K562 (cell line): ENCODE measurements around the gene SETDB2. TPM values are rescaled to one million over a fixed set of nuclear protein-coding genes. Genes with fewer than 3 reads are reported as not detected.

ENCODE experiments used
- ATAC-seq: fragments of 200-7000 bp; cut with Tn5 transposase; 3 replicates; pipeline ENCODE4 v1.9.1; 2020; ENCODE audit warnings: moderate library complexity
- BruUV-seq: library from RNA; stranded (reverse); fragments of 400-500 nt; replicated peaks from 2 replicates; lab custom pipeline; 2021; lab: Mats Ljungman, UMichigan
- CTCF ChIA-PET: fragments of 300-600 bp; formaldehyde crosslinking; extraction: SDS; loops from one replicate; lab custom pipeline; 2021; ENCODE audit warnings: low intra/inter-chr PET ratio; lab: Yijun Ruan, JAX
- POLR2A ChIA-PET: fragments of 300-600, 350-650 bp; sonication (Branson Sonifier 250); formaldehyde crosslinking; extraction: SDS; loops from one replicate; lab custom pipeline; 2021; ENCODE audit warnings: antibody characterized with exemption, inconsistent platforms; lab: Yijun Ruan, JAX
- DNase-seq, 4 experiments: peaks; one replicate each; pipeline versions ENCODE4 v3.0.0 to v3.0.0-alpha.2; 2011 to 2018; ENCODE audit warnings: low spot score in 3 of 4, mixed read lengths in 3 of 4; ENCODE audit errors: extremely low read depth in 1 of 4
- FAIRE-seq: peaks from 2 replicates; lab custom pipeline; 2011; peaks lifted over from hg19 to GRCh38; lab: Jason Lieb, UNC
- H2AFZ ChIP-seq: 2 replicates; pipeline ENCODE4 v1.6.0; 2011; ENCODE audit warnings: low read depth, low read length, control low read depth, inconsistent platforms
- H3K27ac ChIP-seq: fragments of 200-600 bp; 3 replicates; pipeline ENCODE4 v1.8.0; 2011; ENCODE audit warnings: low read depth, mild to moderate bottlenecking, control low read depth, inconsistent platforms, low read length, moderate library complexity, mixed read lengths; ENCODE audit errors: extremely low read depth
- H3K27me3 ChIP-seq, 2 experiments: fragments of 300-600 bp in 1 of 2; 2 replicates in 1 of 2; 3 replicates in 1 of 2; pipeline versions ENCODE4 v1.6.0 to v1.8.0; 2011; ENCODE audit warnings: inconsistent platforms in 2 of 2, low read length in 2 of 2, mild to moderate bottlenecking in 1 of 2, mixed read lengths in 1 of 2, moderate library complexity in 1 of 2; ENCODE audit not compliant: control insufficient read depth in 2 of 2, insufficient read depth in 2 of 2
- H3K36me3 ChIP-seq: fragments of 300-600 bp; 3 replicates; pipeline ENCODE4 v1.8.0; 2011; ENCODE audit warnings: mild to moderate bottlenecking, low read length, inconsistent platforms; ENCODE audit not compliant: control insufficient read depth, insufficient read depth
- H3K4me1 ChIP-seq, 2 experiments: fragments of 200-600 bp in 1 of 2; replicated peaks in 1 of 2; 2 replicates in 1 of 2; 3 replicates in 1 of 2; pipeline versions ENCODE4 v1.5.1 to v1.8.0; 2011; ENCODE audit warnings: inconsistent platforms in 2 of 2, low read length in 2 of 2, mild to moderate bottlenecking in 1 of 2, mixed read lengths in 1 of 2, moderate library complexity in 1 of 2; ENCODE audit not compliant: control insufficient read depth in 2 of 2, insufficient read depth in 2 of 2
- H3K4me2 ChIP-seq: 2 replicates; pipeline ENCODE4 v1.6.1; 2011; ENCODE audit warnings: low read length, control low read depth, inconsistent platforms, mixed read lengths; ENCODE audit not compliant: insufficient read depth
- H3K4me3 ChIP-seq: fragments of 200-600 bp; sonication (generic), shearing (Covaris generic); 2 replicates; pipeline ENCODE4 v1.5.1; 2016; ENCODE audit warnings: control low read depth, inconsistent platforms
- H3K79me2 ChIP-seq: fragments of 200-600 bp; 3 replicates; pipeline ENCODE4 v1.8.0; 2011; ENCODE audit warnings: low read length, inconsistent platforms; ENCODE audit not compliant: control insufficient read depth, insufficient read depth
- H3K9ac ChIP-seq, 2 experiments: 2 replicates each; pipeline versions ENCODE4 v1.6.0 to v1.6.1; 2011; ENCODE audit warnings: low read depth in 2 of 2, low read length in 2 of 2, control low read depth in 1 of 2, inconsistent platforms in 1 of 2, mild to moderate bottlenecking in 1 of 2, mixed read lengths in 1 of 2; ENCODE audit not compliant: insufficient read depth in 1 of 2
- H3K9me1 ChIP-seq: one replicate; pipeline ENCODE4 v1.6.0; 2011; ENCODE audit warnings: inconsistent platforms, mild to moderate bottlenecking, low read length, moderate library complexity; ENCODE audit not compliant: control insufficient read depth, insufficient read depth
- H3K9me3 ChIP-seq: replicated peaks from 2 replicates; pipeline ENCODE4 v1.5.1; 2011; ENCODE audit warnings: low read depth, low read length, inconsistent platforms; ENCODE audit not compliant: control insufficient read depth, insufficient read depth
- H4K20me1 ChIP-seq: replicated peaks from 2 replicates; pipeline ENCODE4 v1.6.1; 2011; ENCODE audit warnings: low read length, inconsistent platforms, mixed read lengths; ENCODE audit not compliant: control insufficient read depth, insufficient read depth
- EP300 ChIP-seq: IDR thresholded peaks from 2 replicates; pipeline ENCODE4 v1.6.1; 2012; ENCODE audit warnings: low read length, improper control_type of control experiment
- HNRNPUL1 ChIP-seq: fragments of 200-400 bp; formaldehyde crosslinking; IDR thresholded peaks from 2 replicates; pipeline ENCODE4 v1.6.1; 2017; ENCODE audit warnings: low read length
- HOXB6 ChIP-seq: fragments of 250-450 bp; sonication (Bioruptor Pico); IDR thresholded peaks from 2 replicates; pipeline ENCODE4 v1.5.1; 2022; ENCODE audit warnings: mild to moderate bottlenecking, borderline replicate concordance
- MIER1 ChIP-seq: fragments of 450-650 bp; IDR thresholded peaks from 2 replicates; pipeline ENCODE4 v1.6.1; 2016; ENCODE audit warnings: antibody characterized with exemption, mild to moderate bottlenecking, low read depth
- SIX5 ChIP-seq, 2 experiments: IDR thresholded peaks; 2 replicates each; pipeline ENCODE4 v1.6.1; 2011; ENCODE audit warnings: low read length in 2 of 2, borderline replicate concordance in 1 of 2, low read depth in 1 of 2, mild to moderate bottlenecking in 1 of 2, moderate library complexity in 1 of 2; ENCODE audit not compliant: insufficient read depth in 1 of 2
- ZNF583 ChIP-seq: fragments of 250-450 bp; sonication (Bioruptor Pico); IDR thresholded peaks from 2 replicates; pipeline ENCODE4 v1.4.0; 2020
- WGBS: fragments of 100-300 bp; shearing (Covaris generic); methylation state at CpG from one replicate; pipeline ENCODE4 v1.1.6; 2016; ENCODE audit warnings: low coverage, mixed read lengths; ENCODE audit not compliant: insufficient coverage; ENCODE audit errors: missing lambda C conversion rate; 5-methylcytosine and 5-hydroxymethylcytosine counted together
- in situ Hi-C: fragments of 300-500 bp; cut with MboI; formaldehyde crosslinking; loops from 4 replicates; pipeline ENCODE4 v1.15.0; 2018; ENCODE audit warnings: inconsistent platforms, mixed read lengths
- intact Hi-C: fragments of 100-400 bp; cut with micrococcal nuclease; formaldehyde crosslinking; loops from 2 replicates; pipeline ENCODE4 v1.14.2; 2022
- polyA plus RNA-seq, 8 experiments: library from polyadenylated mRNA; depleted of rRNA in 4 of 8; stranded (reverse) in 5 of 8; unstranded in 3 of 8; fragments of >200 nt; fragmentation: Nextera tagmentation in 2 of 8; fragmentation: Illumina TruSeq in 1 of 8; extraction: Ambion mirVana in 2 of 8; extraction: Trizol in 1 of 8; gene quantifications; 2 replicates each; pipeline versions ENCODE4 v1.2.1 to v1.2.3, GENCODE V29; 2011 to 2014; ENCODE audit warnings: inconsistent platforms in 1 of 8, missing spikeins in 1 of 8
- total RNA-seq, 7 experiments: library from RNA; depleted of rRNA in 6 of 7; stranded (reverse); fragments of >200 nt in 6 of 7; fragmentation: Illumina TruSeq in 2 of 7; extraction: Trizol in 2 of 7; gene quantifications; 2 replicates each; pipeline versions ENCODE4 v1.2.1 to v1.2.3, GENCODE V29; 2011 to 2021; ENCODE audit warnings: low replicate concordance in 1 of 7
- TF ChIP-seq, protein P1 (sequence below): fragments of 250-450 bp; sonication (Bioruptor Pico); IDR thresholded peaks from 2 replicates; pipeline ENCODE4 v1.4.0; 2020; ENCODE audit warnings: borderline replicate concordance
- TF ChIP-seq, protein P2 (sequence below), 2 experiments: fragments of 450-650 bp in 1 of 2; sonication (generic) in 1 of 2; formaldehyde crosslinking in 1 of 2; IDR thresholded peaks; 2 replicates each; pipeline versions ENCODE4 v1.7.1 to v1.9.0; 2016 to 2022; ENCODE audit warnings: inconsistent platforms in 1 of 2, mild to moderate bottlenecking in 1 of 2, missing genetic modification reagents in 1 of 2
- TF ChIP-seq, protein P3 (sequence below), 2 experiments: fragments of 450-650 bp; IDR thresholded peaks; 2 replicates each; pipeline ENCODE4 v1.6.1; 2016

SETDB2 gene
- total and polyA plus RNA-seq, 9 of the 15 experiments (the other 6 are each of a cell fraction or from before 2014, with no cell fraction given), result 1.0 to 9.0 (median 6.1) TPM

DNA sequence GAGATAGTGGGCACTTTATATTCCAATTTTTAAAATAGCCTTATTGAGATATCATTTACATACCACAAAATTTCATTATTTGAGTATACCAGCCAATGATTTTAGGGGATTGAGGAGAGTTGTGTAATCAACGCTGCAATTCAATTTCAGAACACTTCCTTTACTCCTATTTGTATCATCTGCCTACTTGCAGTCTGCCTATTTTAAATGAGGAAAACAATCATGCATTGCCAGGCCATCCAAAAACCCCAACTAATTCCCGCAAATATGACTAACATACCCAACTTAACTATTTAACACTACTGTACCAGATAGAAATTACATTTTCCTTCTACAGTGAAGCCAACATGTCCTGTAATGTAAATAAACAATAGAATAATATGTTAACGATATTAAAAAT, 26.9 kb upstream of the SETDB2 start:
- H2AFZ ChIP-seq, result no peak overlapping the region
- intact Hi-C loops (loop anchor here (10.0 kb wide), 1 partner anchor 72 kb away; no protein-coding TSS in a partner anchor), in situ Hi-C loops (no loop called here)
- BruUV-seq, result no TSS peak
- FAIRE-seq (no peak), ATAC-seq (no peak), DNase-seq (no peak)
- no peaks in the 10 kb centered on the region for H3K9me3 ChIP-seq
- H4K20me1 ChIP-seq, result no peaks in the 10 kb centered on the region
- ChIA-PET CTCF (no interaction called here), POLR2A (no interaction called here)
- H3K27me3 ChIP-seq, result no peaks in the 10 kb centered on the region
- H3K9me1 ChIP-seq, result no peaks in the 10 kb centered on the region
- no peak overlapping the region for H3K4me2 ChIP-seq
- H3K4me3 ChIP-seq, result no peak overlapping the region
- no peaks in the 10 kb centered on the region for H3K4me1 ChIP-seq
- H3K27ac ChIP-seq, result no peak overlapping the region
- H3K79me2 ChIP-seq, result no peaks in the 10 kb centered on the region
- WGBS, result 61% methylated on average over 3 of the region's 3 CpGs
- H3K9ac ChIP-seq, result no peak overlapping the region
- H3K36me3 ChIP-seq, result no peaks in the 10 kb centered on the region
- TF ChIP-seq EP300 (no peak), SIX5 (IDR thresholded peaks at IDR 0.05; ENCODE audit: borderline replicate concordance in 1 of 2, insufficient read depth in 1 of 2, low read depth in 1 of 2, low read length in 2 of 2) (no peak), HOXB6 (no peak), MIER1 (no peak), HNRNPUL1 (no peak), ZNF583 (CRISPR knock-in tag) (no peak)
- TF ChIP-seq, protein P1, sequence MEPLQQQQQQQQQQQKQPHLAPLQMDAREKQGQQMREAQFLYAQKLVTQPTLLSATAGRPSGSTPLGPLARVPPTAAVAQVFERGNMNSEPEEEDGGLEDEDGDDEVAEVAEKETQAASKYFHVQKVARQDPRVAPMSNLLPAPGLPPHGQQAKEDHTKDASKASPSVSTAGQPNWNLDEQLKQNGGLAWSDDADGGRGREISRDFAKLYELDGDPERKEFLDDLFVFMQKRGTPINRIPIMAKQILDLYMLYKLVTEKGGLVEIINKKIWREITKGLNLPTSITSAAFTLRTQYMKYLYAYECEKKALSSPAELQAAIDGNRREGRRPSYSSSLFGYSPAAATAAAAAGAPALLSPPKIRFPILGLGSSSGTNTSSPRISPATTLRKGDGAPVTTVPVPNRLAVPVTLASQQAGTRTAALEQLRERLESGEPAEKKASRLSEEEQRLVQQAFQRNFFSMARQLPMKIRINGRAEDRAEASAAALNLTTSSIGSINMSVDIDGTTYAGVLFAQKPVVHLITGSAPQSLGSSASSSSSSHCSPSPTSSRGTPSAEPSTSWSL (CRISPR knock-in tag), result no peak
- TF ChIP-seq, protein P2, sequence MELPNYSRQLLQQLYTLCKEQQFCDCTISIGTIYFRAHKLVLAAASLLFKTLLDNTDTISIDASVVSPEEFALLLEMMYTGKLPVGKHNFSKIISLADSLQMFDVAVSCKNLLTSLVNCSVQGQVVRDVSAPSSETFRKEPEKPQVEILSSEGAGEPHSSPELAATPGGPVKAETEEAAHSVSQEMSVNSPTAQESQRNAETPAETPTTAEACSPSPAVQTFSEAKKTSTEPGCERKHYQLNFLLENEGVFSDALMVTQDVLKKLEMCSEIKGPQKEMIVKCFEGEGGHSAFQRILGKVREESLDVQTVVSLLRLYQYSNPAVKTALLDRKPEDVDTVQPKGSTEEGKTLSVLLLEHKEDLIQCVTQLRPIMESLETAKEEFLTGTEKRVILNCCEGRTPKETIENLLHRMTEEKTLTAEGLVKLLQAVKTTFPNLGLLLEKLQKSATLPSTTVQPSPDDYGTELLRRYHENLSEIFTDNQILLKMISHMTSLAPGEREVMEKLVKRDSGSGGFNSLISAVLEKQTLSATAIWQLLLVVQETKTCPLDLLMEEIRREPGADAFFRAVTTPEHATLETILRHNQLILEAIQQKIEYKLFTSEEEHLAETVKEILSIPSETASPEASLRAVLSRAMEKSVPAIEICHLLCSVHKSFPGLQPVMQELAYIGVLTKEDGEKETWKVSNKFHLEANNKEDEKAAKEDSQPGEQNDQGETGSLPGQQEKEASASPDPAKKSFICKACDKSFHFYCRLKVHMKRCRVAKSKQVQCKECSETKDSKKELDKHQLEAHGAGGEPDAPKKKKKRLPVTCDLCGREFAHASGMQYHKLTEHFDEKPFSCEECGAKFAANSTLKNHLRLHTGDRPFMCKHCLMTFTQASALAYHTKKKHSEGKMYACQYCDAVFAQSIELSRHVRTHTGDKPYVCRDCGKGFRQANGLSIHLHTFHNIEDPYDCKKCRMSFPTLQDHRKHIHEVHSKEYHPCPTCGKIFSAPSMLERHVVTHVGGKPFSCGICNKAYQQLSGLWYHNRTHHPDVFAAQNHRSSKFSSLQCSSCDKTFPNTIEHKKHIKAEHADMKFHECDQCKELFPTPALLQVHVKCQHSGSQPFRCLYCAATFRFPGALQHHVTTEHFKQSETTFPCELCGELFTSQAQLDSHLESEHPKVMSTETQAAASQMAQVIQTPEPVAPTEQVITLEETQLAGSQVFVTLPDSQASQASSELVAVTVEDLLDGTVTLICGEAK (IDR thresholded peaks at IDR 0.05), result no peak
- TF ChIP-seq, protein P2 (CRISPR knock-in tag; IDR thresholded peaks at IDR 0.05), result no peak
- TF ChIP-seq, protein P3, sequence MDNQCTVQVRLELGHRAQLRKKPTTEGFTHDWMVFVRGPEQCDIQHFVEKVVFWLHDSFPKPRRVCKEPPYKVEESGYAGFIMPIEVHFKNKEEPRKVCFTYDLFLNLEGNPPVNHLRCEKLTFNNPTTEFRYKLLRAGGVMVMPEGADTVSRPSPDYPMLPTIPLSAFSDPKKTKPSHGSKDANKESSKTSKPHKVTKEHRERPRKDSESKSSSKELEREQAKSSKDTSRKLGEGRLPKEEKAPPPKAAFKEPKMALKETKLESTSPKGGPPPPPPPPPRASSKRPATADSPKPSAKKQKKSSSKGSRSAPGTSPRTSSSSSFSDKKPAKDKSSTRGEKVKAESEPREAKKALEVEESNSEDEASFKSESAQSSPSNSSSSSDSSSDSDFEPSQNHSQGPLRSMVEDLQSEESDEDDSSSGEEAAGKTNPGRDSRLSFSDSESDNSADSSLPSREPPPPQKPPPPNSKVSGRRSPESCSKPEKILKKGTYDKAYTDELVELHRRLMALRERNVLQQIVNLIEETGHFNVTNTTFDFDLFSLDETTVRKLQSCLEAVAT (IDR thresholded peaks at IDR 0.05), result no peak
